Measurements from ENCODE around the gene COBLL1.

COBLL1 gene

GRCh38 chr2:164859251-164859818 lies 17.7 kb upstream of the COBLL1 start:
- Histone ChIP-seq H3K4me1 (ENCODE audit: low read depth, poor library complexity, severe bottlenecking) (no peaks in the 10 kb centered on the region), H3K36me3 (ENCODE audit: insufficient read depth) (no peaks in the 10 kb centered on the region), H2AFZ (ENCODE audit: low read depth) (no peak overlapping the region), H3K4me2 (no peak overlapping the region), H3K4me3 (IDR thresholded peaks at IDR 0.05; ENCODE audit: insufficient read depth, low read depth, low read length) (no peak overlapping the region), H3K27ac (no peak overlapping the region), H3K79me2 (ENCODE audit: insufficient read depth, low read depth) (no peaks in the 10 kb centered on the region), H3K27me3 (ENCODE audit: insufficient read depth, low read depth) (no peaks in the 10 kb centered on the region), H4K20me1 (ENCODE audit: insufficient read depth) (no peaks in the 10 kb centered on the region), H3K9ac (no peak overlapping the region)
- TF ChIP-seq, protein P1, sequence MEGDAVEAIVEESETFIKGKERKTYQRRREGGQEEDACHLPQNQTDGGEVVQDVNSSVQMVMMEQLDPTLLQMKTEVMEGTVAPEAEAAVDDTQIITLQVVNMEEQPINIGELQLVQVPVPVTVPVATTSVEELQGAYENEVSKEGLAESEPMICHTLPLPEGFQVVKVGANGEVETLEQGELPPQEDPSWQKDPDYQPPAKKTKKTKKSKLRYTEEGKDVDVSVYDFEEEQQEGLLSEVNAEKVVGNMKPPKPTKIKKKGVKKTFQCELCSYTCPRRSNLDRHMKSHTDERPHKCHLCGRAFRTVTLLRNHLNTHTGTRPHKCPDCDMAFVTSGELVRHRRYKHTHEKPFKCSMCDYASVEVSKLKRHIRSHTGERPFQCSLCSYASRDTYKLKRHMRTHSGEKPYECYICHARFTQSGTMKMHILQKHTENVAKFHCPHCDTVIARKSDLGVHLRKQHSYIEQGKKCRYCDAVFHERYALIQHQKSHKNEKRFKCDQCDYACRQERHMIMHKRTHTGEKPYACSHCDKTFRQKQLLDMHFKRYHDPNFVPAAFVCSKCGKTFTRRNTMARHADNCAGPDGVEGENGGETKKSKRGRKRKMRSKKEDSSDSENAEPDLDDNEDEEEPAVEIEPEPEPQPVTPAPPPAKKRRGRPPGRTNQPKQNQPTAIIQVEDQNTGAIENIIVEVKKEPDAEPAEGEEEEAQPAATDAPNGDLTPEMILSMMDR (conservative IDR thresholded peaks at IDR 0.05; ENCODE audit: low read depth, low read length): no peak

DNA sequence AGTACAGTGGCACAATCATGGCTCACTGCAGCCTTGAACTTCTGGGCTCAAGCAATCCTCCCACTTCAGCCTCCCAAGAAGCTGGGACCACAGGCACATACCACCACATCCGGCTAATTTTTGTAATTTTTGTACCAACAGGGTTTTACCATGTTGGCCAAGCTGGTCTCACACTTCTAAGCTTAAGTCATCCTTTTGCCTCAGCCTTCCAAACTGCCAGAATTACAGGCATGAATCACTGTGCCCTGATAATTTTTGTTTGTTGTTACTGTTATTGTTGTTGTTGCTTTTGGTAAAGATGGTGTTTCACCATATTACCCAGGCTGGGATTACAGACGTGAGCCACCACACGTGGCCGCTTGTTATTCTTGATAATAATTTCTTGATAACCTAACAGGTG lies 10.5 kb upstream of the COBLL1 start:
- Histone ChIP-seq H3K79me2 (ENCODE audit: insufficient read depth, low read depth) (no peaks in the 10 kb centered on the region), H3K9ac (no peak overlapping the region), H3K4me3 (IDR thresholded peaks at IDR 0.05; ENCODE audit: insufficient read depth, low read depth, low read length) (no peak overlapping the region), H4K20me1 (ENCODE audit: insufficient read depth) (no peaks in the 10 kb centered on the region), H3K27ac (no peak overlapping the region), H3K27me3 (ENCODE audit: insufficient read depth, low read depth) (no peaks in the 10 kb centered on the region), H3K4me1 (ENCODE audit: low read depth, poor library complexity, severe bottlenecking) (no peaks in the 10 kb centered on the region), H3K36me3 (ENCODE audit: insufficient read depth) (no peaks in the 10 kb centered on the region), H3K4me2 (no peak overlapping the region), H2AFZ (ENCODE audit: low read depth) (no peak overlapping the region)
- TF ChIP-seq, protein P1 (conservative IDR thresholded peaks at IDR 0.05; ENCODE audit: low read depth, low read length): no peak

- Histone ChIP-seq H3K27ac (no peak overlapping the region), H2AFZ (ENCODE audit: low read depth) (no peak overlapping the region), H3K36me3 (ENCODE audit: insufficient read depth) (no peaks in the 10 kb centered on the region), H3K4me2 (no peak overlapping the region), H3K79me2 (ENCODE audit: insufficient read depth, low read depth) (no peaks in the 10 kb centered on the region), H3K27me3 (ENCODE audit: insufficient read depth, low read depth) (no peaks in the 10 kb centered on the region), H4K20me1 (ENCODE audit: insufficient read depth) (no peaks in the 10 kb centered on the region), H3K4me3 (IDR thresholded peaks at IDR 0.05; ENCODE audit: insufficient read depth, low read depth, low read length) (no peak overlapping the region), H3K4me1 (ENCODE audit: low read depth, poor library complexity, severe bottlenecking) (no peaks in the 10 kb centered on the region), H3K9ac (no peak overlapping the region)
- TF ChIP-seq, protein P1 (conservative IDR thresholded peaks at IDR 0.05; ENCODE audit: low read depth, low read length): no peak
Observed at GRCh38 chr2:164850235-164850634, 8.6 kb upstream of the COBLL1 start.

GRCh38 chr2:164849506-164849905 lies 7.9 kb upstream of the COBLL1 start:
- no peaks in the 10 kb centered on the region for H3K36me3 ChIP-seq (ENCODE audit: insufficient read depth)
- no peak overlapping the region for H3K27ac ChIP-seq
- no peak overlapping the region for H3K4me3 ChIP-seq (IDR thresholded peaks at IDR 0.05; ENCODE audit: insufficient read depth, low read depth, low read length)
- H3K4me2 ChIP-seq: no peak overlapping the region
- TF ChIP-seq, protein P1 (conservative IDR thresholded peaks at IDR 0.05; ENCODE audit: low read depth, low read length): no peak
- H3K9ac ChIP-seq: no peak overlapping the region
- H4K20me1 ChIP-seq (ENCODE audit: insufficient read depth): no peaks in the 10 kb centered on the region
- no peaks in the 10 kb centered on the region for H3K79me2 ChIP-seq (ENCODE audit: insufficient read depth, low read depth)
- H3K27me3 ChIP-seq (ENCODE audit: insufficient read depth, low read depth): no peaks in the 10 kb centered on the region
- no peaks in the 10 kb centered on the region for H3K4me1 ChIP-seq (ENCODE audit: low read depth, poor library complexity, severe bottlenecking)
- H2AFZ ChIP-seq (ENCODE audit: low read depth): no peak overlapping the region

Data from KMS-11 (cell line).